Measurements from ENCODE around the gene SCARF1. TPM values are rescaled to one million over a fixed set of nuclear protein-coding genes. Genes with fewer than 3 reads are reported as not detected.
A peak's percentile ranks its signal among the peaks of the same experiment; 100 is the strongest.

SCARF1 gene
- total RNA-seq, 1 donor from 2014 or later: 0.64 TPM

DNA sequence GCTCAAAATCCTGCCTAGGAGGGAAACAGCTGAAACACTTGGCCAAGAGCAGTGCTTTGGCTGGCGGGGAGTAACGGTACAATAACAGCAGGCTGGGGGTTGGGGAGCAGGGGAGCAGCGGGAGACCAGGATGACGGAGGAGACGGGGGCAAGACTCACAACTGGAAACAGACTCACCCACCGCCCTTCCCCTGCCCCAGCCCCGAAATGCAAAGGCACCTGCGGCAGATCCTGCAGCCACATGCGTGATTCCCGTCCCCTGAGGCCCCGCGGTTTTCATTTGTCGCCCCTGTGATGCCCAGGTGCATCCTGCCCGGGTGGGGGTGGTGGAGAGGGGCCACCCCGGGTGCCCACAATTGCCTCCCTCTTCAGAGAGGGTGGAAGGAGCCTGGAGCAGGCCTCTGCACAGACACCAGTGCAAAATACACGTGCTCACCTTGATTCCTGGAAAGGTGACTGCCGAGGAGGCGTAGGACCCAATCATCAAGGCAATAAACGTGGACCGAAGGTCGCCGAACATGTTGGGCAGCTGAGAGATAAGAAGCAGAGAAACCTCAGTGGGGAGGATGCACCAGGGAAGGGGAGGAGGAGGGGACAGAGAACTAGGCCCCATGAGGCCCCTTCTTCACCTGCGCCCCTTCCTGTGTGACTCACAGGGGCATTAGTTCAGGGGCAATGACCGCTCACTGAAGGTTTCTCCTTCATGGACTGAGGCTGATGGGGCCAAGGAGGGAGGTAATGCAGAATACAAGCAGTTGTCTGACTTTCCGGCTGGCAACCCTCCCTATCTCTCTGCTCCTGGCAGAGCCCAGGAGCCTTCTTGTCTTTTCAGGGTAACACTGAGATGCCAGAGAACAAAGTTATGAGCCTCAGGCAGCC, 52.5 kb downstream of the SCARF1 start:
- peaks cover 33% of the 10 kb centered on the region for H3K4me1 Mint-ChIP-seq (ENCODE audit: unreplicated experiment)
- DNase-seq (ENCODE audit: extremely low spot score, unreplicated experiment): no peak
- H3K27ac Mint-ChIP-seq (ENCODE audit: unreplicated experiment): no peak overlapping the region
- H3K4me3 Mint-ChIP-seq (ENCODE audit: unreplicated experiment): no peak overlapping the region
- no peaks in the 10 kb centered on the region for H3K9me3 Mint-ChIP-seq (ENCODE audit: unreplicated experiment)
- H3K36me3 Mint-ChIP-seq (ENCODE audit: unreplicated experiment): no peaks in the 10 kb centered on the region
- no peaks in the 10 kb centered on the region for H3K27me3 Mint-ChIP-seq (ENCODE audit: unreplicated experiment)
- TF ChIP-seq, protein P1, sequence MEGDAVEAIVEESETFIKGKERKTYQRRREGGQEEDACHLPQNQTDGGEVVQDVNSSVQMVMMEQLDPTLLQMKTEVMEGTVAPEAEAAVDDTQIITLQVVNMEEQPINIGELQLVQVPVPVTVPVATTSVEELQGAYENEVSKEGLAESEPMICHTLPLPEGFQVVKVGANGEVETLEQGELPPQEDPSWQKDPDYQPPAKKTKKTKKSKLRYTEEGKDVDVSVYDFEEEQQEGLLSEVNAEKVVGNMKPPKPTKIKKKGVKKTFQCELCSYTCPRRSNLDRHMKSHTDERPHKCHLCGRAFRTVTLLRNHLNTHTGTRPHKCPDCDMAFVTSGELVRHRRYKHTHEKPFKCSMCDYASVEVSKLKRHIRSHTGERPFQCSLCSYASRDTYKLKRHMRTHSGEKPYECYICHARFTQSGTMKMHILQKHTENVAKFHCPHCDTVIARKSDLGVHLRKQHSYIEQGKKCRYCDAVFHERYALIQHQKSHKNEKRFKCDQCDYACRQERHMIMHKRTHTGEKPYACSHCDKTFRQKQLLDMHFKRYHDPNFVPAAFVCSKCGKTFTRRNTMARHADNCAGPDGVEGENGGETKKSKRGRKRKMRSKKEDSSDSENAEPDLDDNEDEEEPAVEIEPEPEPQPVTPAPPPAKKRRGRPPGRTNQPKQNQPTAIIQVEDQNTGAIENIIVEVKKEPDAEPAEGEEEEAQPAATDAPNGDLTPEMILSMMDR (IDR thresholded peaks at IDR 0.05): no peak

DNA sequence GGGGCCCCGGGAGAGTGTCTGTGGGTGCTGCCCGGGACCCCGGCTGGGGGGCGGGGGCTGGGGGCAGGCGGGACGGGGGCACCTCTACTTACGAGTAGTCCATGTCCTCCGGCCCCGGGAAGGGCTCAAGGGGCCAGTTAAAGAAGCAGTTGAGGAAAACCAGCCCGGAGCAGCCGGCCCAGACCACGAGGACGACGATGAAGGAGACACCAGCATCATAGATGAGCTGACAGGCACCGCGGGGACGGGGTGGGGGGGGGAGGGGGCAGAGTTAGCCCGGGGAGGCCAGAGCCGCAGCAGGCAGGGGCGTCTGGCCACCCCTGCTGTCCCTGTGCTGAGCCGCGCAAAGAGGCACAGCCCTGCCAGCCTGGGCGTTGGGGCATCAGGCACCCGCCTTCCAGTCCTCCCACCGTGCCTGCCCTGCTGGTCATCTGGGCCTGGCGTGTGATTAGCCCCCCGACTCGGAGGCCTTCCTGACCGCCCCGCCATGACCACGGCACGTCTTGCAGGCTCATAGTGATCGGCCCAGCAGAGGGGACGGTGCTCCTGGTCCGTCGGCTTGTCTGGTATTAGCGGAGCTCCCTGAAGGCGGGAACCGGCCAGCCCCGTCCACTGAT, 54.0 kb downstream of the SCARF1 start:
- Mint-ChIP-seq H3K4me3 (ENCODE audit: unreplicated experiment) (no peak overlapping the region), H3K4me1 (ENCODE audit: unreplicated experiment) (peaks cover 37% of the 10 kb centered on the region), H3K9me3 (ENCODE audit: unreplicated experiment) (no peaks in the 10 kb centered on the region), H3K27me3 (ENCODE audit: unreplicated experiment) (no peaks in the 10 kb centered on the region), H3K27ac (ENCODE audit: unreplicated experiment) (no peak overlapping the region), H3K36me3 (ENCODE audit: unreplicated experiment) (no peaks in the 10 kb centered on the region)
- TF ChIP-seq, protein P1 (IDR thresholded peaks at IDR 0.05): no peak
- DNase-seq (ENCODE audit: extremely low spot score, unreplicated experiment): no peak

DNA sequence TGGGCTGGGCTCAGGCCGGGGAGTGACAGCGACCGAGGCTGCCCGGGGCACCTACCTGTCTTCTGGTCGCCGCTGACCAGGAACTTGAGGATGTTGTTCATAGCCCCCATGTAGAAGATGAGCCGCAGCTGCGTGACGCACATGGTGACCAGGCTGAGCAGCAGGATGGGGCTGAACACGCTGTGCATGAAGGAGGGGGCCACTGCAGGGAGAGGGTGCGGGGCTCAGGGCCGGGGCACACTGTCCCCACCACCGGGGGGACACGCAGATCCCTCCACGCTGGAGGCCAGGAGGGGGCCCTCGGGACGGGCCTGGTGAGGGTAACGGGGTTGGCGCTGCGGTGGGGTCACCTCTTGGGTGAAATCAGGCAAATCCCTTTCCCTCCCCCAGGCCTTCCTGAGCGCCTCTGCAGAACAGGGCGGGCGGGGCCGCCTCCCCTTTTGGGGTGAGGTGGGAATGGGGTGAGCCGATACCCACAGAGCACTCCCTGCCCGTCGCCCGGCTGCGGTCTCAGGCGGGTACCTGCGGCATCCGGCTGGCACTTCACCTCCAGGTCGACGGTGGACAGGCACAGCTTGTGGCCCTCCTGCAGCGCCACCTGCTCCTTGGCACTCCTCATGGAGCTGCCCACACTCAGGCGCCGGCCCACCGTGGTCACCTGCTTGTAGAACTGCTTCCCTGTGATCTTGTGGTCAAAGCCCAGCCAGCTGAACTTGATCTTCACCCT, 54.6 kb downstream of the SCARF1 start:
- no peaks in the 10 kb centered on the region for H3K9me3 Mint-ChIP-seq (ENCODE audit: unreplicated experiment)
- DNase-seq (ENCODE audit: extremely low spot score, unreplicated experiment): no peak
- H3K27me3 Mint-ChIP-seq (ENCODE audit: unreplicated experiment): no peaks in the 10 kb centered on the region
- no peak overlapping the region for H3K4me3 Mint-ChIP-seq (ENCODE audit: unreplicated experiment)
- H3K27ac Mint-ChIP-seq (ENCODE audit: unreplicated experiment): no peak overlapping the region
- no peaks in the 10 kb centered on the region for H3K36me3 Mint-ChIP-seq (ENCODE audit: unreplicated experiment)
- TF ChIP-seq, protein P1 (IDR thresholded peaks at IDR 0.05): no peak
- peaks cover 38% of the 10 kb centered on the region for H3K4me1 Mint-ChIP-seq (ENCODE audit: unreplicated experiment)

DNA sequence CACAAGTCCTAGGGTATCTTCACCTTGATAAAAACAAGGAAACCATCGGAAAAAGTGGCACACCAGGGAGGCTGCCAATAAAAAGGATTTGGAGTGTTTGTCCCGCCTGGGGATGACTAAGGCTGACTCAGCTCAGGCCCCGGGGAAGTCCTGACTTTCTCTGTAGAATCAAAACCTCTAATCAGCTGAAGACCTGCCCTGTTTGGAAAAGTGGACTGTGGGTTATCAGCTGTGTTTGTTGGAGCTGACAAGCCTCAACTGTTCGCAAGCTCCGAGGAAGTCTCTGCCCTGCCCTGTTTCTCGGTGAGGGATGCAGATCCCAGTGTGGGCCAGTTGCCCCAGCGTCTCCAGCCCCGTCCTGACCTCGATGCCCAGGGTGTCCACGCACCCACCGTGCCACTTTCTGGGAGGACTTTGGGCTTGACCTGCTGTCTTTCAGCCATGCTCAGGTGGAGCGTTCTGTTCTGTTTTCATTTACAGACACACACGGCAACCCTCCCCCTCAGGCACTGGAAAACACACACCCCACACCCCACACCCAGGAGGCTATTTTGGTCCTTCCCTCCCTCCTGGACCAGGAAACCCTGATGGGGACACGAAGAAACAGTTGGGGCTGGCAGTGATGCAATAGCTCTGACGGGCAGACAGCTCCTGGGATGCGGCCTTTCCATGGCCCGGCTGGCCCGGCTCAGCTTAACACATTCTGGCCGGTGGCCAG, 55.3 kb downstream of the SCARF1 start:
- H3K4me3 Mint-ChIP-seq (ENCODE audit: unreplicated experiment): no peak overlapping the region
- no peak for DNase-seq (ENCODE audit: extremely low spot score, unreplicated experiment)
- no peaks in the 10 kb centered on the region for H3K27me3 Mint-ChIP-seq (ENCODE audit: unreplicated experiment)
- peak overlapping the region; percentile 31 for H3K27ac Mint-ChIP-seq (ENCODE audit: unreplicated experiment)
- H3K36me3 Mint-ChIP-seq (ENCODE audit: unreplicated experiment): no peaks in the 10 kb centered on the region
- H3K4me1 Mint-ChIP-seq (ENCODE audit: unreplicated experiment): peaks cover 38% of the 10 kb centered on the region
- no peaks in the 10 kb centered on the region for H3K9me3 Mint-ChIP-seq (ENCODE audit: unreplicated experiment)
- TF ChIP-seq, protein P1 (IDR thresholded peaks at IDR 0.05): no peak
